GM21576 (cell line): ENCODE data around the gene SORCS2.

ENCODE experiments used
- ATAC-seq: cut with Tn5 transposase; IDR thresholded peaks from one replicate; pipeline ENCODE4 v1.9.1; 2021; ENCODE audit warnings: mild to moderate bottlenecking, moderate library complexity; ENCODE audit not compliant: unreplicated experiment

SORCS2 gene

DNA sequence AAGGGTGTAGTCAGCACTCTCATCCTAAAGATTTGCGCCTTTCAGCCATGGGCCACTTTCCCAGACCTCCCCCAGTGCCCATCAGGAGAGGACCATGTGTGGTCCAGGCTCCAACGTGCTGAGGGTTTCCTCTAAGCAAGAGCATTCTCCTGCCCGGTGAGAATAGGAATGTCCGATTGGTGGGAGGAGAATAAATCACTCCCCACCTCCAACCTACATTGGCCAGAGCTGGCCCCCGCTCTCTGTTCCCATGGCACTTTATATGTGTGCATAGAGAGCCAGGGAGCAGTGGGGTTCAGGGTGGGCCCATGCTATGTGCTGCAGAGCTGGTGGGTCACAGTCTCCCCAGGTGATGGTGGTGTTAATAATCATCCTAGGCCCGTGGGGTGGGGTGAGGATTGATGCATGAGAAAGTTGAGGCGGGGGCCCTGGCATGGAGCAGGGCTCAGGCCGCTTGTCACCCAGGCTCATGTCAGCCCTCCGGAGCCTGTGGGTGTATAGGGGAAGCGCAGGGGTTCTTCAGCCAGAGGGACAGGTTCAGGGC lies 6.8 kb upstream of the SORCS2 start:
- no peak for ATAC-seq

DNA sequence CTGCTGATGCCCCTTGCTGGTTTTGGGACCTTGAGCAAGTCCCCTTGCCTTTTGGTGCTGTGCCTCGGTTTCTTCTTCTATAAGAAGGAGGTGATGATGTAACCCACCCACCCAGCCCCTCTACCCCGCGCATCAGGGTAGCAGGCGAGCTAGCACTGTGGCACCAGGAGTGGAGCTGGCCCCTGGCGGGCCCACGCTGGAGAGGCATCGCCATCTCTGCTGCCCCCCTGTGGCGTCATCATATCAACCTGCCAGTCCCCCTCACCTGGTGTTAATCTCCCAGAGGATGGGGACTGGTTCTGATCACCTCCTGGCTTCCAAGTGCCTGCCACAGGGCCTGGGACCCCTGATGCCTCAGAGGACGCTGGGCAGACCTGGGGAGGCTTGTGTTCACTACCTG lies 6.3 kb upstream of the SORCS2 start:
- ATAC-seq = no peak

- ATAC-seq = no peak
These were observed 5.7 kb upstream of the SORCS2 start for GRCh38 chr4:7186516-7187167.

GRCh38 chr4:7187168-7187535 lies 5.2 kb upstream of the SORCS2 start:
- no peak for ATAC-seq

- no peak for ATAC-seq
These were observed 4.6 kb upstream of the SORCS2 start for GRCh38 chr4:7187691-7188090.

GRCh38 chr4:7189066-7189465 lies 3.3 kb upstream of the SORCS2 start:
- ATAC-seq = no peak

DNA sequence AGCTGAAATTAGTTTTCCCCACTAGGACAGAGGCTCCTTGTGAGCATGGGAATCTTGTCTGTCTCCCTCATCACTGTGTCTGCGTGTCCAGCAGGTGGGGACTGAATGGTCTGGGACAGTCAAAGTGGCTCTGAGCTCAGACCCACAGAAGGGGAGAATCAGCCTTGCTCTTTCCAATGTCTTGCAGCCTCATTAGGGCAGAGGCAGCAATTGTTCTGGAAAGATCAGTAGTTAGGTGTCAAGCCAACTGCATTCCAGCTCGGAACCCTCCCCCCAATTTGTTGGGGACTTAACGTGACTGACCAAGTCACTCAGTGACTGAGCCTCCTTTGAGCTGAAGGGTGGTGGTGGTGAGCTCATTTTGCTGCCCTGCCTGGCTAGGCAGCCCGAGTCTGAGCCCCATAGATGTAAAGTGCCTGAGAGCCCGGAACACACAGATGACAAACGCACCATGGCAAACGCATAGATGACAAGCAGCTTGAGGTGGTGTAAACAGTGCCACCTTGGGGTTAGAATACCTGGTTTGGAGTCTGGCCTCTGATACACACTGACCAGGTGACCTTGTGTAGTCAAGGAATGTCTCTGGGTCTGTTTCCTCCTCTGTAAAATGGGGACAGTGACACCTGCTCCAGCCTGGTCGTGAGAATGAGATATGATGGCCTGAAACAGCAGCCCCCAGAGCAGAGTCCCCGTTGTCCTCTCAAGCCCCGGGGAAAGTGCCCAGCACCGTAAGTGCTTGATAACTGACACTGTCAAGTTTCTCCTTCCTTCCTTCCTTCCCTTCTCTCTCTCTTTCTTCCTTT lies 2.7 kb upstream of the SORCS2 start:
- no peak for ATAC-seq

- ATAC-seq = no peak
These were observed 2.1 kb upstream of the SORCS2 start for GRCh38 chr4:7190278-7190594.

DNA sequence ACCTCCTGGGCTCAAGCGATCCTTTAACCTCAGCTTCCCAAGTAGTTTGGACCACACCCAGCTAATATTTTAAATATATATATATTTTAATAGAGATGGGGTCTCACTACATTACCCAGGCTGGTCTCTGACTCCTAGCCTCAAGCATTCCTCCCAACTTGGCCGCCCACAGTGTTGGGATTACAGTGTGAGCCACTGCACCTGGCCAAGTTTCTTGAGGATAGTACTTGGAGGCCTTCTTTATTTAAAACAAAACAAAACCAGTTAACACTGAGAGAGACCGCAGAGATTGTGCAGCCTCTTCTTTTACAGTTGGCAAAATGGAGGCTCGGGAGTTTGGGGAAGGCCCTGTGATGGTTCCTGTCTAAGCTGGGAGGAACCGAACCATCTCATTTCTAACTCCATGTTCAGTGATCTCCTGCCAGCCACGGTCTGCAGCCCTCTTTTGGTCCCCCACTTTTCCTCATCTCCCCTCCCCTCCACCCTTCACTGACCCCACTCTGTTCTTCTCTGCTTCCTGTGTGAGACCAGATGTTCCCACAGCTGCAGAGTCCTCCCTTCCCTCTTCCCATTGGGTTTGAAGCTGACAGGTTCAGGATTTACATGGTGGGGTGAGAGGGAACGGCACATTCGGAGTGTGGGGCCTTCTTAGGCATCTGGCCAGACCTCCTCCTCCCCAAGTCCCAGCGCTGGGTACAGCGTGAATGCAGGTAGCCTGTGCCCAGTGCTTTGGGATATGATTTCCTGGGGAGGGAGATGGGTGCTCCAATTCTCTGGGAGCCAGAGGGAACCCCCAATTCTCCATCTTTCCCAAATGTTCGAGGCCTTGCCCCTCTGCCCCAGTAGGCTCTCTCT lies 1.4 kb upstream of the SORCS2 start:
- ATAC-seq = no peak

DNA sequence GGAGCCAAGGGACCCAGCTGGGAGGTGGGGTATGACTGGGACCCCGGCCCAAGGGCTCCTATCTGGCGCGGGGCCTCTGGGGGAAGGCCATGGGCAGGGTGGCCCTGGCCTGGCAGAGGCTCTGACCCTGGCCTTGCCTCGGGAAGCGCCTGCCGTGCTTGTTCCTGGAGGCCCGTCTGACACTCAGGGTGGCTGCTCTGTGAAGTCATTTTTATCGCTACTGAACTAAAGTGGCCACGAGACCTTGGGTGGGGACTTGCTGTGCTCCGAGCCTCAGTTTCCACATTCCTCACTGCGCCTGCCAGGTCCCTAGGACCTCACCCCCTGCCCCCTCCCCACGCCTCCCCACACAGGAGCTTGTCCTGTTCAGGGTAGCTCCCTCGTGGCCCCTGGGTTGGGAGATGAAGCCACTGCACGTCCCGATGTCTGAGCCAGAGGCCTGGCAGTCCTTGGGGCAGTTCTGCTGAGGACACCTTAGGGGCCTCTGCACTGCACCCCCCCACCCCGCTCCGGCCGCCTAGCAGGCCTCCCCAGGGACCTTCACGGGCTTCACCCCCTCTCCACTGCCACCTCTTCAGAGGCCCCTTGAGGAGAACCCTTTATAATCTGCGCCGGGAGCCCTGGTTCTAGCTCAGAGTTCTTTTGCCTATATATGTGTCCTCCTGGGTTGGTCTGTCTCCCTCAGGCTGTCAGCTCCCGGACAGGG lies 639 bp upstream of the SORCS2 start:
- ATAC-seq = no peak

GRCh38 chr4:7193030-7193958 lies 956 bp downstream of the SORCS2 start:
- ATAC-seq = no peak

- ATAC-seq = no peak
These were observed 2.2 kb downstream of the SORCS2 start for GRCh38 chr4:7194251-7195140.

- ATAC-seq = no peak
These were observed 2.8 kb downstream of the SORCS2 start for GRCh38 chr4:7195141-7195515.

DNA sequence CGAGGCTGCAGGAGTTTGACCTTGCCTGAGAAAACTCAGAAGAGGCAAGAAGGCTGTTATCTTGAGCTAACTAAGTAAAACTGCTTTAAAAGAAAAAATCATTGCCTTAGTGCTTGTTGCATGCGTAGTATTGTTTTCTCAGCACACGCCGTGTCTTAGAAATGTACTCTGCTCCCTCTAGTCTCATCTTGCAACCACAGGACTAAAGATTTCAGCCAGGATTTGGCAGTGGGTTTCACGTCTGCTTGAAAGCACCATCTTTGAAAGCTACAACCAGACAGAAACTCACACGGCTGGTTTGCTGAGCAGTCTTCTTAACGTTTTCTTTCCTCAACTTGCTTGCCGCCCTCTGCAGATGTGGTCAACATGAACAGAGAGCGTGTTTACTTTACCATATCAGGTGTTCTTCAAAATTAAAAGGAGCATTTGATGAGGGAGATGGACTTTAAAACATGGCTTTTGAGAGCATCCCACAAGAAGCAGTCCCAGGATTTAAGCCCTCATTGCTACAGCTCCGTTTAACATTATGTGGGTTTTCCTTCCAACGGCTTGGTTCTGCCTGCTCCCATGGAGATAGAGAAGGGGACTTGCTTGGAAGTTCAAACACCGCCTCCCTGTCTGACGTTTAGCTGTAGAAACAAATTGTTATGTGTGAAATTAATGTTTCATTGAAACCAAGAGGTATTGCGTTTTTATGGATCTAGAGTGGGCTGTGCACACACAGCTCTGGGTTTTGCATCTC lies 3.4 kb downstream of the SORCS2 start:
- no peak for ATAC-seq

- no peak for ATAC-seq
These were observed 3.9 kb downstream of the SORCS2 start for GRCh38 chr4:7196288-7196651.

DNA sequence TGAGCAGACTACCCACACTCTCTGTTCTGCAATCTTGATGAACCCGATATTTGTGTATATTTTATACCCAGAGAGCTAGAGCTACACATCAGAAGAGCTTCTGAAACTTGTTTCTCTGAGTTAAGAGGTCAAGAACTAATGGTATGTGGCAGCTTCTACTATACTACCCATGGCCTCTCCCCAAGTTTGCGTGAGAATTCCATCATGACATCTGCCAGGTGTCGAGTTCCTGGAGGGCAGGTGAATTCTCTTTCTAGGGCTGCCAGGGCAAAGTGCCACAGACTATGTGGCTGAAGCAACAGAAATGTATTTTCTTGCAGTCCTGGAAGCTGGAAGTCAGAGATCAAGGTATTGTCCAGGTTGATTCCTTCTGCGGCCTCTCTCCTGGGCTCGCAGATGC lies 4.4 kb downstream of the SORCS2 start:
- ATAC-seq = no peak

- no peak for ATAC-seq
These were observed 5.6 kb downstream of the SORCS2 start for GRCh38 chr4:7197910-7198309.

DNA sequence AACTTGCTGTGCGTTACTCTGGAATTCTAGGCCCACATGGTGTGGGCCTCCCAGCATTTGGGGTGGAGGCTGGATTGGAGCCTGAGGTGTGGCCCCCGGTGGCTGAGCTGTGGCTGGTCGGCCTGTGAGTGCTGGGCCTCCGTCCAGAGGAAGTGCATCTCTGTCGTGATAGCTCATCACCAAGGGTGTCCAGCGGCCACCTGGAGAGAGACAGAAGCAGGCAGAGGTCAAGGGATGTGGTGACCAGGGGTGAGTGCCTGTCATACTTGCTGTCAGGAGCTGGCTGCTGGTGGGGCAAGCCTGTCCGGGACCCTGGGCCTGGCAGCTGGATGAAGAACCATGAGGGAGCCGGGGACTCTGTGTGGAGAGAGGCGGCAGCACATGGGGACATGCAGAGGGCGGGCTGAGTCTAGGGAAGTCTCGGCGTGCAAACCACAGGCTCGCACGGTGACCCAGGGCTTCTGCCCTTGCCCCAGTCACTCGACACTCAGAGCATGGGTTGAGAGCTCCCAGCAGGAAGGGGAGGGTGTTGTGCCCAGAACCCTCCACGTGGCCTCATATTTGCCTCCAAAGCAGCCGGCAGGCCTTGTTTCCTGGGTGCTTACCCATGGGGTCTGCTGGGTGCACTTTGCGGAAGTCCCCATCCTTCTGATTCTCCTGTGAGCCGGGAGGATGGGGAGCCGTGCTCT lies 6.2 kb downstream of the SORCS2 start:
- no peak for ATAC-seq
